GM19043 (cell line): Measurements from ENCODE around the gene ORAI3.

Experiments
- ATAC-seq: cut with Tn5 transposase; IDR thresholded peaks from one replicate; pipeline ENCODE4 v1.9.1; 2021; ENCODE audit warnings: low read depth; ENCODE audit not compliant: unreplicated experiment

Gene ORAI3

GRCh38 chr16:30946671-30947540, 2.0 kb upstream of the ORAI3 start:
- ATAC-seq = no peak

DNA sequence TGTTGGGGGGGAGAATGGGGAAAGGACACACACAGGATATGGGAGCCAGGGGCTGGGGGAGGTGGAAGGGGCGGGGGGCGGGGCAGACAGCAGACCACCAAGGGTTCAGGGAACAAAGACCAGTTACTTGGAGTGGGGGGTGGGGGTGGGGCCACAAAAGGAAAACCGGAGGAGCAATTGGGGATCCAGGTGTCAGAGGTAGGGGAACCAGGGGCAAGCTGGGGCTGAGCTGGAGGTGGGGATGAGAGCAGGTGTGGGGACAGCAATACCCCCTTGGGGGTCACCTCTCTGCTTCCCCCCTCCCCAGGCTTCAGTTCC, 1.4 kb upstream of the ORAI3 start:
- no peak for ATAC-seq

DNA sequence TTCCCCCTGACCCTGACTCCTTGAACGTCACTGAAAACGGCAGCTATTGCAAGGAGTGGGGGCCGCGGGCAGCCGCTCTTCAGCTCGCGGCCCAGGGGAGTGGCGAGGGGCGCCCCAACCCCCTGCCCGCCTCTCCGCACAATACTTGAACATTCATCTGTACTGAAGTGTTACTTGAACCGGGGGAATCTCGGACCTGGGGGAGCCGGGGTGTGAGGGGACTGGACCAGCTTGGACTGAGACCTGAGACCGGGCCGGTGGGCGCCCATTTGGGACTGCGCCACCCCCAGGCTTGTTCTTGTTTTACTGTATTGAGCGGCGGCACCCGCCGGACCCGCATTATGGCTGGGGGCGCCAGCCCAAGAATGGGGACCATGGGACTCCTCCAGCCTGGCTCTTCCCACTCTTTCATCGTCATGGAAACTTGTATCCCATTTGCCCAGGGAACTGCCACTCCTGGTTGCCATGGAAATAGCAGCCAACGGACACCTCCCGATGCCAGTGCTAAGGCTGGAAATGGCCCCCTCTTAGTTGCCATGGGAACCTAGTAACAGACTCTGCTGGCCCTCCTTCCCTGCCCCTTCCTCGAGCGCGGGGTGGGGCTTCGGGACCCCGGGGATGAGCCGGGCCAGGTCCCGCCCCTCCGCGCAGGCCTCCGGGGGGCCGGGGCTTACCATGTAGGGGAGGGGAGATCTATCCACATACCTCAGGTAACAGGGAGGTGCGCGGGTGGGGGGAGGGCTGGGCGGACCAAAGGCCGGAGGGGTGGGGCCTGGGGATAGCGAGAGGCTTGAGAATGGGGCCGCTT, 805 bp upstream of the ORAI3 start:
- no peak for ATAC-seq

GRCh38 chr16:30949650-30950515, 1.0 kb downstream of the ORAI3 start:
- ATAC-seq = peak; percentile 48

GRCh38 chr16:30950516-30951065, 1.7 kb downstream of the ORAI3 start:
- ATAC-seq = no peak

DNA sequence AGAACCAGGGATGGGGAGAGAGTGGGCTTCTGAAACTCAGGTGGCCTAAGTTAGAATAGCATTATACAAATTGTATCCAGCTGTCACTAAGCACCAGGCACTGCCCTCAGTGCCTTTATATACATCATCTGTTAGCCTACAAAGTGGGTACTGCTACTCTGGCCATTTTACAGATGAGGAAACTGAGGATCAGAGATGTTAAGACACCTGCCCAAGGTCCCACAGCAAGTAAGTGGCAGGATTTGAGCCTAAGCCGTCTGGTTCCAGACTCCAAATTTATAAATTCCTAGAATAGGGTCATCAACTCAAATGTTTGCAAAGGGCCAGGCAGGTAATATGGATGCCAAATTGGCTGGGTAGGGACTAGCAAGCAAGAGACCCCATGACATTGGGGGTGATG, 2.3 kb downstream of the ORAI3 start:
- no peak for ATAC-seq

- ATAC-seq = no peak
Measured at GRCh38 chr16:30951750-30952149, 2.9 kb downstream of the ORAI3 start.

DNA sequence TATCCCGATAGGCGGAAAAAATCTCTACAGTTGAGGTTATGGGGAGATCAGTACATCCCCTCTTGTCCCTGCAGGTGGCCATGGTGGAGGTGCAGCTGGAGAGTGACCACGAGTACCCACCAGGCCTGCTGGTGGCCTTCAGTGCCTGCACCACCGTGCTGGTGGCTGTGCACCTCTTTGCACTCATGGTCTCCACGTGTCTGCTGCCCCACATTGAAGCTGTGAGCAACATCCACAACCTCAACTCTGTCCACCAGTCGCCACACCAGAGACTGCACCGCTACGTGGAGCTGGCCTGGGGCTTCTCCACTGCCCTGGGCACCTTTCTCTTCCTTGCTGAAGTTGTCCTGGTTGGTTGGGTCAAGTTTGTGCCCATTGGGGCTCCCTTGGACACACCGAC, 4.2 kb downstream of the ORAI3 start:
- ATAC-seq = no peak

DNA sequence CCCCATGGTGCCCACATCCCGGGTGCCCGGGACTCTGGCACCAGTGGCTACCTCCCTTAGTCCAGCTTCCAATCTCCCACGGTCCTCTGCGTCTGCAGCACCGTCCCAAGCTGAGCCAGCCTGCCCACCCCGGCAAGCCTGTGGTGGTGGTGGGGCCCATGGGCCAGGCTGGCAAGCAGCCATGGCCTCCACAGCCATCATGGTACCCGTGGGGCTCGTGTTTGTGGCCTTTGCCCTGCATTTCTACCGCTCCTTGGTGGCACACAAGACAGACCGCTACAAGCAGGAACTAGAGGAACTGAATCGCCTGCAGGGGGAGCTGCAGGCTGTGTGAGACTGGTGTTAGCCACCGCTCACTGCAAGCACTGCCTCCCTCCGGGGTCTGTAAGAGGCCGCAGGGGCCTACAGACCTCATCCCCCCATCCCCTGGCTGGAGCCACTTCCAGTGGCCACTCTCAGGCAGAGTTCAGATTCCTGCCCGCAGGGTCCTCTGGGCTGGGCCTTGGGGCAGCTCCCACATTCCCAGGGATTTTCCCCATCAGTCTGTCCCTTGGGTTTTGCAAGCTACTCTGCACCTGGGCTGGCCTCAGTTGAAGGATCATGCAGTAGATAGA, 4.8 kb downstream of the ORAI3 start:
- ATAC-seq = no peak

- no peak for ATAC-seq
Measured at GRCh38 chr16:30954993-30955392, 6.1 kb downstream of the ORAI3 start.

DNA sequence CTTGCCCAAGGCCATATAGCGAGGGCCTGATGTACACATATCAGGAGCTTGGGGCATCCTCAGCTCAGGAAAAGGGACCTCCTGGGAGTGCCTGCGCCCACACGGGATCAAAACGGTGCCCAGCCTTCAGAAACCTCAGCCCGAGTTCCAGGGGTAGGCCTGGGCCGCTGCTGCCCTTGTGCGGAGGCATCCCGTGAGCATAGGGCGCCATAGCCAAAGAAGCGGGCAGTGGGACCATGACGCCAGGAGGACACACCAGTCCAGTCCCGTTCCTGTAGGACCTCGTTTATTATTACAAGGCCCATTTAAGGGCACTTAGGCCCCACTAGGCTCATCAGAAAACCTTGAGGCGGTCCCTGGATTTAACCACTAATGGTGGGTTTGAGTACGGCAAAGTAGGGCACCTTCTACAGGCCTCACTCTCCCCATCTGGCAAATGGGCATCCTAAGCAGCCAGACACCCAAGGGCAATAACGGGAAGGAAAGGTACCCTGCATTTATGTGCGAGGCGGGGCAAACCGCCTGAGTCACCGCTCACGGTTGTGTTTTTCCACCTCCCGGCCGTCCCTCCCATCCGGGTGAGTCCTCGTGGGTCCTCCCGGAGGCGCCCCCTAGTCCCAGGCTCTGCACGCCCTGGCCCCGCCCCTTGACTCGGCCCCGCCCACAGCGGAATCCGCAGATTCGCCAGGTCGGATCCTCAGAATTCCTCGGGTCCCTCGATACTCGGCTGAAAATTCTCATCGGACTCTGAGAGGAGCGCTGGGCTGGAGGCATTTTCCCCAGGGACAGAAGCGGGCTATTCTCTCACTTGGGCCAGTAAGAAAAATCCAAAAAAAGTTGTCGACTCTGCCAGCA, 8.0 kb downstream of the ORAI3 start:
- no peak for ATAC-seq

DNA sequence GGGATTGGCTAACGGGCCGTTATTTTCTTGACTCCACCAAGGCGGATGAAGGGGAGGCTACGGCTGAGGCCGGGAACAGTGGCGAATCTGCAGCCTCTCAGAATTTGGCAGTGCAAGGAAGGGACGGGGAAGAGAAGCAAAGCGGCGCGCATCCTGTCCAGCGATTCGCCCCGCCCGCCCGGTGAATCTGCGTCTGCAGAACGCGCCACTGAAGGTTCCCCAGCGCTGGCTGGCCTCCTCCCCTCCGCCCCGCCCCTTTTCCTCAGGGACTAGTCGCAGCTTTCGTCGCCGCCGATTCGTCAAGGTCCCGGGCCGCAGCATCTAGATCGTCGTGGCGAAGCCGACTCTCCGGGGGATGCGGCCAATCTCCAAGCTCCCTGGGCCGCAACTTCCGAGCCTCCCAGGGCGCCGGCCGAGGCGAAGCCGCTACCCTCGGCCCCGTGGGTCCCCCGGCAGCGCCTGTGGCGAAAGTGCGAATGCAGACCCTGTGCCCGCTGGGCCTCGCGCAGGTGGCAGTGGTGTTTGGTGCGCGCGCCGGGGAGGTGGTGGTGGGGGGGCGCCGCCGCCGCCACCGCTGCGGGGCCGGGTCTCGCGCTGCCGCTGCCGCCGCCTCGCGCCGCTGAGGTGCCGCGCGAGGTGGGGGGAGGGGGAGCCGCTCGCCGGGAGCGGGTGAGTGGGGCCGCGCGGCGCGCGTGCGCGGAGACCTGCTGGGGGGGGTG, 8.7 kb downstream of the ORAI3 start, which contains the start of gene SETD1A:
SETD1A (plus strand) TSS at position 299 of the 719 bp plus-strand sequence. CDS start 978 bp downstream, outside the sequence.
- ATAC-seq = peak; percentile 52

- ATAC-seq = no peak
Measured at GRCh38 chr16:30958175-30959079, 9.6 kb downstream of the ORAI3 start.

GRCh38 chr16:30961384-30961783, 12.5 kb downstream of the ORAI3 start:
- no peak for ATAC-seq

GRCh38 chr16:30963925-30964511, 15.2 kb downstream of the ORAI3 start:
- no peak for ATAC-seq

GRCh38 chr16:30964574-30965226, 15.8 kb downstream of the ORAI3 start:
- no peak for ATAC-seq

DNA sequence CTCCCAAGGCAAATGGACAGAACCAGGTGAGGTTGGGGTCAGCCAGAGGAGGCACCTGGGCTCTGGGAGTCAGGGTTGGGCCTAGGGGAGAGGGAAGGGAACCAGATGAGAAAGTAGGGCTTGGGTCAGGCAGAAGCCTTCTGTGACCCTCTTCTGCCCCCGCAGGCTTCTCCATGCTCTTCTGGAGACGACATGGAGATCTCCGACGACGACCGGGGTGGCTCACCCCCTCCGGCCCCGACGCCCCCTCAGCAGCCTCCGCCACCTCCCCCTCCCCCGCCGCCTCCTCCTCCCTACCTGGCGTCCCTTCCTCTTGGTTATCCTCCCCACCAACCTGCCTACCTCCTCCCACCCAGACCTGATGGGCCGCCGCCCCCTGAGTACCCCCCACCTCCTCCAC, 16.6 kb downstream of the ORAI3 start:
- ATAC-seq = no peak
